ENCODE measurements around the gene SLC35F1. TPM values are rescaled to one million over a fixed set of nuclear protein-coding genes. Genes with fewer than 3 reads are reported as not detected.

SLC35F1 gene
- total and polyA plus RNA-seq, 9 donors: 0.08 to 2.5 (median 0.24) TPM; not detected in 1

DNA sequence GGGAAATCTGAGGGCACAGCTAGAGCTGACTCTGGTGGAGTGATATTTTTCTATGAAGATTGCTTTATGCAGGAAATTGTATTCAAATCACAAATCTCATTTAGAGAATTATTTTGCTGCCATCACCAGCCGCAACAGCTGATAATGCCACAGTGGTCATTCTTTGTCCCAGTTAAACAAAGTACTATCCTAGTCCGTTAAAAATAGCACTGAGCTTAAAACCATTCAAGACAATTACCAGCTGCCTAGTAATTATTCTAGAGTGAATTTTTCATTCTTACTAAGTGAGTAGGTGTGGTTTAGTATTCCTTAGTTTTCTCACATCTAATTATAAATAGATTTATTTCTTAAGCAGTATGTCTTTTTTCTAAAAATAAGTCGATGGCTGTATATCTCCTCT is 190.5 kb downstream of the SLC35F1 start:
- no peak for DNase-seq
- WGBS, 3 donors: 70 to 82% (median 70%) methylated on average over 3 of the region's 3 CpGs
- no peaks in the 10 kb centered on the region for H3K36me3 ChIP-seq
- no peak overlapping the region for H3K4me3 ChIP-seq
- TF ChIP-seq POLR2A (IDR thresholded peaks at IDR 0.05): no peak
- TF ChIP-seq, protein P1, sequence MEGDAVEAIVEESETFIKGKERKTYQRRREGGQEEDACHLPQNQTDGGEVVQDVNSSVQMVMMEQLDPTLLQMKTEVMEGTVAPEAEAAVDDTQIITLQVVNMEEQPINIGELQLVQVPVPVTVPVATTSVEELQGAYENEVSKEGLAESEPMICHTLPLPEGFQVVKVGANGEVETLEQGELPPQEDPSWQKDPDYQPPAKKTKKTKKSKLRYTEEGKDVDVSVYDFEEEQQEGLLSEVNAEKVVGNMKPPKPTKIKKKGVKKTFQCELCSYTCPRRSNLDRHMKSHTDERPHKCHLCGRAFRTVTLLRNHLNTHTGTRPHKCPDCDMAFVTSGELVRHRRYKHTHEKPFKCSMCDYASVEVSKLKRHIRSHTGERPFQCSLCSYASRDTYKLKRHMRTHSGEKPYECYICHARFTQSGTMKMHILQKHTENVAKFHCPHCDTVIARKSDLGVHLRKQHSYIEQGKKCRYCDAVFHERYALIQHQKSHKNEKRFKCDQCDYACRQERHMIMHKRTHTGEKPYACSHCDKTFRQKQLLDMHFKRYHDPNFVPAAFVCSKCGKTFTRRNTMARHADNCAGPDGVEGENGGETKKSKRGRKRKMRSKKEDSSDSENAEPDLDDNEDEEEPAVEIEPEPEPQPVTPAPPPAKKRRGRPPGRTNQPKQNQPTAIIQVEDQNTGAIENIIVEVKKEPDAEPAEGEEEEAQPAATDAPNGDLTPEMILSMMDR (IDR thresholded peaks at IDR 0.05): no peak
- no peak for TF ChIP-seq EP300 (IDR thresholded peaks at IDR 0.05)
- peaks cover 0 to 2% of the 10 kb centered on the region in 2 donors for H3K9me3 ChIP-seq
- no peak overlapping the region for H3K27ac ChIP-seq
- intact Hi-C loops (cut with DNase I): no loop called here
- H3K4me1 ChIP-seq (ENCODE audit: insufficient read depth): no peaks in the 10 kb centered on the region
- H3K27me3 ChIP-seq: no peaks in the 10 kb centered on the region

DNA sequence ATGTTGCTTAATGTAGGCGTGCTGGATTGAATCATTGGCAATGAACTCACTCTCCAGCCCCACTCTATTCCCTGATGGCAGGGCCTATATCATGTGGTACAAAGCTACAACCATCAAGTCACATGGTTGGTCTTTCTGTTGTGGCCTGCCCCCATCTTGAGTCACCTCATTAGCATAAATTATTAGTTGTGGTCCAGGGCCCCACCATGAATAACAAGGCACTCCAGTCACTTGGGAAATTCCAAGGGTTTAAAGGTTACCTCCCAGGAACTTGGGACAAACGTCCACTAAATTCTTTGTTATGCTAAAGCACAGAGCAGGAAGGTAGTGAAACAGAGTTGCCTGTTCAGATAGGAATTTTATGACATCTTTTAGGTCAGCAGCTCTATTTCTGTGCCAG is 193.7 kb downstream of the SLC35F1 start:
- intact Hi-C loops (cut with DNase I): no loop called here
- 52 to 56% (median 53%) methylated on average over 2 of the region's 2 CpGs for WGBS, 3 donors
- no peaks in the 10 kb centered on the region for H3K9me3 ChIP-seq
- H3K4me1 ChIP-seq (ENCODE audit: insufficient read depth): no peaks in the 10 kb centered on the region
- no peak overlapping the region for H3K27ac ChIP-seq
- H3K36me3 ChIP-seq: no peaks in the 10 kb centered on the region
- no peak for DNase-seq
- H3K27me3 ChIP-seq: no peaks in the 10 kb centered on the region
- H3K4me3 ChIP-seq: no peak overlapping the region
- TF ChIP-seq EP300 (IDR thresholded peaks at IDR 0.05): no peak
- no peak for TF ChIP-seq POLR2A (IDR thresholded peaks at IDR 0.05)
- TF ChIP-seq, protein P1 (IDR thresholded peaks at IDR 0.05): no peak

DNA sequence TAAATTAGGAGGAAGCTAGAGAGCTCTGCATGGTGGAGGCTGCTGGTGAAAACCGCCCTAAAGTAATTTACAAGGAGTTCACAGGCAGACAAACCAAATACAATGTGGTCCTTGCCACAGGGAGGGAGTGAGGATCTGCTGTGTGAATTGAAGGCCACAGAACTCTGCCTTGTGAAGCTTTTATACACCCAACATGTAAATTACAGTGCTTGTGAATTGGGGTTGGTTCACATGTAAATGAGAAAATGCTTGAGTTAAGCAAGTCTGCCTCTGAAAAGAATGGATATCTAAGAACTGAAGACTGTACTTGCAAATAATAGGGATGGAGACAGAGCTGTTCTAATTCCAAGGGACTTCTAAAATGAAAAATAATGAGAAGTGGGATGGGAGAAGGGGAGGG is 194.2 kb downstream of the SLC35F1 start:
- no peaks in the 10 kb centered on the region for H3K4me1 ChIP-seq (ENCODE audit: insufficient read depth)
- no peak overlapping the region for H3K4me3 ChIP-seq
- intact Hi-C loops (cut with DNase I): no loop called here
- H3K27me3 ChIP-seq: no peaks in the 10 kb centered on the region
- TF ChIP-seq, protein P1 (IDR thresholded peaks at IDR 0.05): no peak
- TF ChIP-seq POLR2A (IDR thresholded peaks at IDR 0.05) (no peak), EP300 (IDR thresholded peaks at IDR 0.05) (no peak)
- no peak overlapping the region for H3K27ac ChIP-seq
- H3K9me3 ChIP-seq: no peaks in the 10 kb centered on the region
- 59 to 62% (median 60%) methylated on average over 1 of the region's 1 CpG for WGBS, 3 donors
- no peak for DNase-seq
- H3K36me3 ChIP-seq: no peaks in the 10 kb centered on the region

DNA sequence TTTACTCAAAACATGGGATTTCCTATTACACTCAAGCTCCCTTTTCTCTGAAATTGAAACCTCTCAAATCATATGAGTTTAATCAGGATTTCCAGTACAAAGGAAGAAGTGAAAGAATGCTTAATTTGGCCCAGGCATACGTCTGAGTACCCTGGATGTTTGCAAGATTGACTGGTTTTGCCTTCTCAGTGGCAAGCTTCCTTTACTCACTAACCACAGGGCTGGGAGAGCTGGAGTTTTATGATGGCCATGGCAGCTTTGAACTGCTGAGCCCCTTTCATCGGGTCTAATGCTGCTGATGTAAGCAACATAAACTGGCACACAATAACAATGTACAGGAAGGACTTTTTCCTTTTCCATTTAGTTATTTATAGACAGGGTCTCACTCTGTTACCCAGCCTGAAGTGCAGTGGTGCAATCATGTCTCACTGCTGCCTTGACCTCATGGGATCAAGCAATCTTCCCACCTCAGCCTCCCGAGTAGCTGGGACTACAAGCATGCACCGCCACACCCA is 194.8 kb downstream of the SLC35F1 start:
- intact Hi-C loops (cut with DNase I): no loop called here
- H3K9me3 ChIP-seq: no peaks in the 10 kb centered on the region
- TF ChIP-seq, protein P1 (IDR thresholded peaks at IDR 0.05): no peak
- TF ChIP-seq POLR2A (IDR thresholded peaks at IDR 0.05): no peak
- TF ChIP-seq EP300 (IDR thresholded peaks at IDR 0.05): no peak
- no peak overlapping the region for H3K27ac ChIP-seq
- no peak for DNase-seq
- WGBS, 3 donors: 32 to 43% (median 43%) methylated on average over 4 of the region's 4 CpGs
- H3K36me3 ChIP-seq: no peaks in the 10 kb centered on the region
- H3K4me3 ChIP-seq: no peak overlapping the region
- no peaks in the 10 kb centered on the region for H3K4me1 ChIP-seq (ENCODE audit: insufficient read depth)
- H3K27me3 ChIP-seq: no peaks in the 10 kb centered on the region
